8988T (cell line): ENCODE results near the gene KIF14.
"Not testable (repeated sequence)": the region's sequence is repeated elsewhere in the genome, so short reads cannot be mapped to it uniquely, and the experiment has no call there.

Experiments
- DNase-seq: peaks from one replicate; pipeline ENCODE4 v3.0.0; 2011

Gene KIF14

DNA sequence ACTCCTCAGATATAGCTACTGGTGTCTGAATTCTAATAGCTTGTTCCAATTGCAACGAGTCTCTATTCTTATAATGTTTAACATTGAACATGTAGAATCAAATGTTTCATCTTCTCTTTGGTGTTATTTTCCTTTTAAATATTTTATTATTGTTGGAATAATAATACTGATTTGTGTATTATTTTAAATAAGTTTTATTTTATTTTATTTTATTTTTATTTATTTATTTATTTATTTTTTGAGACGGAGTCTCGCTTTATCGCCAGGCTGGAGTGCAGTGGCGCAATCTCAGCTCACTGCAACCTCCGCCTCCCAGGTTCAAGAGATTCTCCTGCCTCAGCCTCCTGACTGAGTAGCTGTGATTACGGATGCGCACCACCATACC, 10.0 kb upstream of the KIF14 start:
- DNase-seq, result not testable (repeated sequence)

DNA sequence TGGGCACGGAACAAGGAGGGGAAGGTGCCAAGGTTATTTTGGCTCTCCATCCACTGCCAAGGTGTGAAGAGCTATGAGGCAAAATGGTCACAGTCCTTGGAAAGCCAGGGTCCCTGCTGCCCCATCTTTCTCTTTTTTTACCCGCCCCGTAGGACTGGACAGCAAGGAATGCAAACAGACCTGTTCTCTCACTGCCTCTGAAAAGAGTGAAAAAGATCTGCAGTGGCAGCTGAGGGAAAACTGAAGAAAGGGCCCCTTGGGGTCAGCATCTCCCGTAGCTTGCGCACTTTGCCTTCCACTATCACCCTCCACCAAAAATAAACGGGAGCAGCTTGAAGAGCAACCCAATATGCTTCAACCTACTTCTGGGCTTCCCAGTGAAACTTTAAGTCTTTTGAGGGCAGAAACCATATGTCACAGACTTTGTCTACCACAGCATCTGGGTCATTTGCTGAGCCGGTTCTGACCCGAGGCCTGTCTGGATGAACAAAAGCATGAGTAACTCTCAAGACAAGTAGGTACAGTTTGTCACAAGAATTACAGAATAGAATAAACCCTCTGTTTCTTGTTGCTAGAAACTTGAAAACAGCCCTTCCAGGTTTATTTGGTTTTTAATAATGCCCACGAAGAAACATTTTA, 9.4 kb upstream of the KIF14 start:
- DNase-seq, result no peak

DNA sequence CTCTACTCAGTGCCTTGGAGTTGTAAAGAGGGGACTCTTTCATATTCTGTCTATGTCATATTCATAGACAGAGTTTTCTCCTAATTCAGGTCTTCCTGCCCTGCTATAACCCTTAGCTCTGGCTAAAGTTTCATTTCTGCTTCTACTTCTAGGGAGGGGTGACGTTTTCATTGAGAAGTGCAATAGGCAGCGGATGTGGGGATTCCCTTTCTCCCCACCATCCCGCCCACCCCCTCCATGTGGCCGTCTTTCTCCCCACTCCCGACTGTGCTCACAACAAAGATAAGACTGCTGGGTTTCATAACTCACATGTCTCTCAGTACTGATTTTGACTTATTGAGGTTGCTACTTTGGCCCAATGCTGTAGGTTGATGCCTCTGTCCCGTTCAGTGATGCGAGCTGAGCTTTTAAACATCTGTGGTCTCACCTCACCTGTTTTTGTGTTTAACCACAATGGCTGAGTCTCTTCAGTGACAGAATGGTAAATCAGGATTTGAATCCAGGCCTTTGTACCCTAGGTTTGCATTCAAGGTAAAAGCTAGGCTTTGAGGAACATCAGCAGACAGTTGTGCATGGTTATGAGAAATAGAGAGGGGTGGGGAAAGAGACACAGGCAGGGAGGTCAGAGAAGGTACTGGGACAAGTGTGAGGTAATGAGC, 7.8 kb upstream of the KIF14 start:
- no peak for DNase-seq

- no peak for DNase-seq
These were observed 7.1 kb upstream of the KIF14 start for GRCh38 chr1:200627575-200628222.

- no peak for DNase-seq
These were observed 6.4 kb upstream of the KIF14 start for GRCh38 chr1:200626853-200627534.

- DNase-seq, result no peak
These were observed 4.9 kb upstream of the KIF14 start for GRCh38 chr1:200625381-200625824.

DNA sequence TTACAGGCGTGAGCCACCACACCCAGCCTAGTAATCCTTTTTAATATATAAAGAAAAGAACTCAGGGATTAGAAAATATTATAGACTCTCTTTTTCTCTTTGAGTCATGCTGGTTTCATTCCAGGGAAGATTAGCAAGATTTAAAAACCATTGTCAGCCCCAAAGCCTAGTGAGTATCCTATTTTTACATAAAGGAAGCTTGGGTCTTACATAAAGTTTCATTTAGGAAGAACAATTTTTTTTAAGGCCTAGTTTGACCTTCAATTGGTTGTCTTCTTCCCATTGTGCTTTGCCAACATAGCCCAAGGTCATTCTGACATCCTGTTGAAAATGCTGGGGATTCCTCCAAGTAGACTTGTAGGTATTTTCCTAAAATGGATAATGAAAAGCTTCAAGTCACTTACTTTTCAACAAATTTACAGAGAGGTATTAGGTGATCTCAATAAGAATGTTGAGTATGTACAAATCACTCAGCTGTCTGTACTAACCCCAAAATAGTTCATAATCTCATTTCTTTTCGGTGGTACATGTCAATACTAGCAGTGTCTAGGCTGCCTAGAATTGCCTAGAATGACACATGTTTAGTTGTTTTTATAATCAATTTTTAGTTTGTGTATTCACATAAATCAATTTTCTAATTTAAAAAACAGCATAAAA, 4.3 kb upstream of the KIF14 start:
- no peak for DNase-seq

GRCh38 chr1:200619894-200620272, 668 bp downstream of the KIF14 start:
- no peak for DNase-seq

GRCh38 chr1:200610846-200611245, 9.7 kb downstream of the KIF14 start:
- DNase-seq, result no peak

DNA sequence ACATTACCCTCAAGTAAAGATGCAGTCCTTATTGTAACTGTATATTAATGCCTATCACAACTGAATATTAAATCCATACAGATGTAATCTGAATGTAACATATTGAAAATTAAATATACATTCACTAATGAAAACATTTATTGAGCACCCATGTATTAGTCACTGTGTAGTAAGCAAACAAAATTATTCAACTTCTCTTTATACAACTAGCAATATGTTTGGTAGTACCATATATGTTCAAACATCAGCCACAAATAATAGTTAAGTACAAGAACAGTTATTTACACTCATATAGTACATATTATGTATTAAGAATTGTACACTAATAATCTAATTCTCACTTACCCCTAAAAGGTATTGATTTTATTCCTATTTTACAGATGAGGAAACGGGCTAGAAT, 17.9 kb downstream of the KIF14 start:
- DNase-seq, result no peak

DNA sequence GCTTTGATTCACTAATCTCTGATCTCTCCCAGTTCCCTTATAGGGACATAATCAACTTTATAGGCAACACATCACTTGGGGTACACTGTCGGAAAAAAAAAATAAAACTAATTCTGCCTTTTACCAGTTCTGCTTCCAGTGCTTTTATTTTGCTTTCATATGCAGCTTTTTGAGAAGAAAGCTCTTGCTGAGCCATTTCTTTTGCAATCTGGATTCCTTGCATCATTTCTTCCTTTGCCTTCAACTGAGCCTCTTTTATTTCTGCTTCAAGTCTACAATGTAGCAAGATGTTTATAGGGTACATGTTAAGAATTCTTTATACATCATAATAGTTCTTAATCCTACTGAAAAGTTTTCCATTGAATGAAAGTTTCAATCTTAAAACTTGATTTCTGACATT, 30.6 kb downstream of the KIF14 start:
- no peak for DNase-seq

- DNase-seq, result no peak
These were observed 31.9 kb downstream of the KIF14 start for GRCh38 chr1:200588698-200589097.

GRCh38 chr1:200564319-200564718, 56.2 kb downstream of the KIF14 start:
- no peak for DNase-seq

GRCh38 chr1:200561856-200562214, 58.7 kb downstream of the KIF14 start:
- no peak for DNase-seq

DNA sequence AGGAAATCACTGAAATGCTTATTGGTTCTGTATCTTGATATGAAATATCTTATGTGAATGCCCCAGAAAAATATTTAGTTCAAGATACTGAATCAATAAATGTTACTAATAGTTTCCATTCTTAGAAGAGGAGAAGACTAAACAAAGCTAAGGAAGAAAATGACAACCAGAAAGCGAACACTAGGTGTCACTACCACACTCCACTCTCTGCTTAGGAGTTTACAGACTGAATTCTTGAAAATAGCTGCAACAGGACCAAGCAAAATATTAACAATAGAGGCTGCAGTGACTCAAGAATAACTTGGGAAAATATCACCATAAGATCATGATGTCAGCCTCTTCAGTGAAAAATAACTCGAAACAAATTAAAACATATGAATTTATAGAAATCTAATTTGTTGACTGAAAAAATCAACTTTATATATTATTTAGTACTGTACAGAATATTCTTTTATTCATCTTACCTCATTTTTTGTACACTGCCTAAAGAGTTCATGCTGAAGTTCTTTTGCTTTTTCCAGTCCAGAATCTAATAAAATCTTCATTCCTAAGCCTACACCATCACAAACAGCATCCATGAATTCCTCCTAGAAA, 61.6 kb downstream of the KIF14 start:
- DNase-seq, result no peak

DNA sequence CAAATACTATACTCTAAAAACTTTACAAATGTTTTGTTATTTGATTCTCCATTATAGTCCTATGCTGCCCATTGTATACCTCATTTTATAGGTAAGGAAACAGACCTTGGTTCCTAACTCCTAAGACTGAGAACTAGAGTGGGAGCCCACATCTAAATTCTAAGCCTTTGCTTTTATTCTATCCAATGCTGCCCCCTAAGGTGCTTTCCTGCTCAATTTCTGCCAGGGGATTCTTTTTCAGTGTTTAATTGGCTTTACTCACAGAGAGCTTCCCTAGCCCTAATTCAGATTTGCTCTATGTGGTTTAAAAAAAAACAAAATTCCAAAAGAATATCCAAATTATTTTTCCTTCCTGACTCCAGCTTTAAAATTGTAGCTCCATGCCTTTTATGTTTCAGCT, 64.5 kb downstream of the KIF14 start:
- no peak for DNase-seq

DNA sequence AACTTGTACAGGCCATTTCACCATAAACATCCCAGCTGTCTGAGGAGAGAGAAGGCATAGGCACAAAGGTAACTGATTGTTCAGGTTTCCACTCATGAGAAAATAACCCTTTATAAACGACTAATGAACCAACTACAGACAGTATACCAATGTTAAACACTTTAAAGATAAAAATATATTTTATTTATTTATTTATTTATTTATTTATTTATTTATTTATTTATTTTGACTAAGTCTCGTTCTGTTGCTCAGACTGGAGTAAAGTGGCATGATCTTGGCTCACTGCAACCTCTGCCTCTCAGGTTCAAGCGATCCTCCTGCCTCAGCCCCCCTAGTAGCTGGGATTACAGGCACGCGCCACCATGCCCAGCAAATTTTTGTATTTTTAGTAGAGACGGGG, 67.8 kb downstream of the KIF14 start:
- DNase-seq, result not testable (repeated sequence)

DNA sequence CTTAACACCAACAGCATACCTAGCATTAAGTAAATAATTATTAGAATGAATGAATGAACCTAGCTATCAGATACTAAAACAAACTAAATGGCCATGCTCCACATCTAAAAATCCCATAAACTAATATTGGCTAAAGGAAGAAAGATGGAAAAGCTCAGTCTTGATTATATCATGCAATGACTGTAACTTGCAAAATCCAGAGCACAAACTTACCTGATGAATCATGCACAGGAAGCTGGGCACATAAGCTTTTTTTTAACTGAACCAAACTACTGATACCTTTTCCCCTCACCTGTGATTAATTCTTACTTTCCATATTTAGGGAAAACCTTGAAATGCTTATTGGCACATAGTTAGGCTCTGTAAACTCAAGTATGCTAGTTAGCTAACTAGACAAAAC, 70.2 kb downstream of the KIF14 start:
- no peak for DNase-seq

DNA sequence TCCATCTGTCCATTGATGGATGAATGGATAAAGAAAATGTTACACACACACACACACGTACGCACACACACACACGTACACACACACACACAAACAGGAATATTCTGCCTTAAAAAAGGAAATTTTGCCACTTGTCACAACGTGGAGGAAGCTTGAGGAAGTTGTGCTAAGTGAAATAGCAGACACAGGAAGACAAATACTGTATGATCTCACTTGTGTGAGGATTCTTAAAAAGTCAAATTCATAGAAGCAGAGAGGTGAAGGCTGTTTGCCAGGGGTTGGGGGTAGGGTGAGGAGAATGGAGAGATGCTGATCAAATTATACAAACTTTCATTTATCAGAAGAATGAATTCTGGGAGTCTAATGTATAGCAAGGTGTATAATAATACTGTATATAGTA, 73.2 kb downstream of the KIF14 start:
- DNase-seq, result no peak

GRCh38 chr1:200546577-200546976, 74.0 kb downstream of the KIF14 start:
- no peak for DNase-seq

DNA sequence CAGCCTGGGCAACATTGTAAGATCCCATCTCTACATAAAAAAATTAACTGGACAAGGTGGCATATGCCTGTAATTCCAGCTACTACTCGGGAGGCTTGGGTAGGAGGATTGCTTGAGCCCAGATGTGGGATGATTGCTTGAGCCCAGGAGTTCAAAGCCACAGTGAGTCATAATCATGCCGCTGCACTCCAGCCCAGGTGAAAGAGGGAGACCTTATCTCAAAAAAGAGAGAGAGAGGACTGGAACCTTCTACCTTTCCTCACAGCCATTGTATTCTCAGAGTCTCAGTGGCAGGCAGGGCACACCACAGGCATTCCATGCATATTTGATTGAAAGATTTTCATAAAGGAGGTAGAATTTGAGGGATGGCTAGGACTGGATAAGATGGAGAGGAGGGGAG, 78.4 kb downstream of the KIF14 start:
- DNase-seq, result no peak

GRCh38 chr1:200540281-200540680, 80.3 kb downstream of the KIF14 start:
- no peak for DNase-seq

GRCh38 chr1:200538179-200538578, 82.4 kb downstream of the KIF14 start:
- no peak for DNase-seq
